Activated effector memory CD4-positive, alpha-beta T cell treated with anti-CD3 and anti-CD28 coated beads, Interleukin-2, amount 50 U/mL, for 16 hours (primary cell): ENCODE data around the gene TXNRD2.

Experiments
- DNase-seq: peaks from one replicate; pipeline ENCODE4 v3.0.0-alpha.2; 2020

The TXNRD2 gene

DNA sequence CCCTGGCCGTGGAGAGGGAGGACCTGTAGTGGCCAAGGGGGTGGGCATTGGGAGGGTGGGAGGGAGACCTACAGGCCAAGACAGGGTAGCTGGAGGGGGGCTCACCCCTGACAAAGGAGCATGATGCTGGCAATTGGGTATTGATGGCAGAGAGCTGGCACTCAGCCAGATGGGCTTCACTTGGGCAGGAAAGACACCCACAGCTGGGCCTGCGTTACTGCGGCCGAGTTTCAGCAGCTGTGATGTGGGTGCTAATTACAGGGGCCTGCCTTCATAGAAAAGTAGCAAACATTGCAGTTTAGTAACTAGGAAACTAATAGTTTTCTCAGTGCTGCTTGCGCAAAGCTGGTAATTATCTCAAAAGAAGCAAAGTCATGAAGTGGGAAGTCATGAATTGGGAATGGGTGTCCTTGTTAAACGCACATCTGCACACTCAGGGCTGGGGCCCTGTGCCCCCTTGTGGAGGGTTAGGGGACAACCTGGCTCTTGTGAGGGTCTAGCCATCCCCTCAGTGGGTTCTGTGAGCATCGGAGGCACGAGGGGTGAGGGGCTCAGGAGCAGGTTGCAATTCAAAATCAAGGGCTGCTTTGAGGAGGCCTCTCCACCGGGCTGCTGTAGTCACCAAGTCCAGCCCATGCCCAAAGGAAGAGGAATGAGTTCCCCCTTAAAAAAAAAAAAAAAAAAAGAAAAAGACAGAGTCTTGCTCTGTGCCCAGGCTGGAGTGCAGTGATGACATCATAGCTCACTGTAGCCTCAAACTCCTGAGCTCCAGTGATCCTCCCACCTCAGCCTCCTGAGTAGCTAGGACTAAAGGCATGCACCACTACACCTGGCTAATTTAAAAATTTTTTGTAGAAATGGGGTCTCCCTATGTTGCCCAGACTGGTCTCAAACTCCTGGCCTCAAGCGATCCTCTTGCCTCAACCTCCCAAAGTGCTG lies 24.4 kb upstream of the TXNRD2 start:
- DNase-seq, result no peak

DNA sequence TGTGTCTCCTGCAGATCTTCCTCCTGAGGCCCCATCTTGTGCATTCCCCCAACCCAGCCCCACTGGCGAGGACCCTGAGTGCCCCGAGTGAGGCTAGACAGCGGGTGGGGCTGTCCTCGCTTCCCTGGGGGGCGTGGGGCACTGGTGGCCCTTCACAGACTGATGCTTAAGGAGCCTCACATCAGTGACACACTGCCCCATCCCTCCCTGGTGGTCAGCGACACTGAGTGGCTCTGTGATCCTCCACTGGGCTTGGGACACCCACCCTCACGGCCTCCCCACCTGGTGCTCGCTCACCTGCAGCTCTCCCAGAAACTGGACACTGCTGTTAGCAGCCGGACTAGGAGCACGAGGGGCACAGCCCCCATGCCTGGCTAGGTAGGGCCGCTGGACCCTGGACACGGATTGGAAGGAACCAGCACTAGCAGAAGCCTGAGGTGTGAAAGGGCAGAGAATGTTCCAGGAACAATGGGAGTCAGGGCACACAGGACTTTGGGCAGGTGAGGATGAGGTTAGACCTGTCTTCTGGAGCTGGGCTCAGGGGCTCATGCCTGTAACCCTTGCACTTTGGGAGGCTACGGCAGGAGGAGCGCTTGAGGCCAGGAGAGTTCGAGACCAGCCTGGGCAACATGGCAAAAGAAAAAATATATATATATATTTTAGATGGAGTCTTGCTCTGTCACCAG lies 23.2 kb upstream of the TXNRD2 start:
- DNase-seq, result no peak

DNA sequence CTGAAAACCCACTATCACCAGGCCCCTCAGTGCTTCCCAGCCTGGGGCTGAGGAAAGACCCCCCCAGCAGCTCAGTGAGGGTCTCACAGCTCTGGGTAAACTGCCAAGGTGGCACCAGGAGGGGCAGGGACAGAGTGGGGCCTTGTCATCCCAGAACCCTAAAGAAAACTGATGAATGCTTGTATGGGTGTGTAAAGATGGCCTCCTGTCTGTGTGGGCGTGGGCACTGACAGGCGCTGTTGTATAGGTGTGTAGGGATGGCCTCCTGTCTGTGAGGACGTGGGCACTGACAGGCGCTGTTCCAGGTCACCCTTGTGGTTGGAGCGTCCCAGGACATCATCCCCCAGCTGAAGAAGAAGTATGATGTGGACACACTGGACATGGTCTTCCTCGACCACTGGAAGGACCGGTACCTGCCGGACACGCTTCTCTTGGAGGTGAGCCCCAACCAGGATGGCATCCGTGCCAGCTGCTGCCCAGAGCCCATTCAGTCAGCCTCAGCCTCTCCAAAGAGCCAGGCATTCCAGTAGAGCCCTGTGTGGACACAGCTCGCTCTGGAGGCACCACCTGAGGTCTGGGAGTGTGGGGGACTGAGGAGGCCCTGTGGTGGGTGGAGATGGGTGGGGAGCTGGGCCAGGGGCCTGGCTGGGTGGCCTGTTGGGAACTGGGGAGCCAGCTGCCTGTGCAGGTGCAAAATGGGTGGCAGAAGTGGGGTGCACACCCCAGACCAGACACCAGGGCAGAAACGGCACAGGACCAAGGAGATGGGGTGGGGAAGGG lies 22.4 kb upstream of the TXNRD2 start:
- DNase-seq, result no peak

DNA sequence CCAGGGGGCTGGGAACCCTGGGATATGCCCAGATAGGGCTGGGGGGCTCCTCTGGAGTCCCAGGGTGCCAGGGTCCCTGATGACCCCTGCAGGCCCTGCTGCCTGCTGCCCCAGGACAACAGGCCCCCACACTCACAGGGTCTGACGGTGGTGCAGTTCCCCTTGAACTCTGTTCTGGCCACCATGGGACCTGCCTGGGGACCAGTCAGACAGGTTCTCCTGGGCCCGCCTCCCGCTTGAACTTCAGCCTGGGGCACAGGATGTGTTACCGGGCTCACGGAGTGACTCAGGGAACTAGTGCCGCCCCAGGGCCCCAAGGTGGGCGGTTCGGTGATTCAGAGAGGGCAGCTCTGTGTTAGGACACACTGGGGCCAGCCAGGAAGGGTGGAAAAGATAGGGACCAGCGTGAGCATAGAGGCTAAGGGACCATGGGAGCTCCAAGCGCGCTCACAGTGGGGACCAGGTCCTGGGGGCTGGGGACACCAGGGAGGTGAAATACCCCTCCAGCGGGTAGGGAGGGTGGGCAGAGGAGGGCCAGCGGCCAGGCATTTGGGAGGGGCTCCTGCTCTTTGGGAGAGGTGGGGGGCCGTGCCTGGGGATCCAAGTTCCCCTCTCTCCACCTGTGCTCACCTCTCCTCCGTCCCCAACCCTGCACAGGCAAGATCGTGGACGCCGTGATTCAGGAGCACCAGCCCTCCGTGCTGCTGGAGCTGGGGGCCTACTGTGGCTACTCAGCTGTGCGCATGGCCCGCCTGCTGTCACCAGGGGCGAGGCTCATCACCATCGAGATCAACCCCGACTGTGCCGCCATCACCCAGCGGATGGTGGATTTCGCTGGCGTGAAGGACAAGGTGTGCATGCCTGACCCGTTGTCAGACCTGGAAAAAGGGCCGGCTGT lies 21.5 kb upstream of the TXNRD2 start:
- no peak for DNase-seq

DNA sequence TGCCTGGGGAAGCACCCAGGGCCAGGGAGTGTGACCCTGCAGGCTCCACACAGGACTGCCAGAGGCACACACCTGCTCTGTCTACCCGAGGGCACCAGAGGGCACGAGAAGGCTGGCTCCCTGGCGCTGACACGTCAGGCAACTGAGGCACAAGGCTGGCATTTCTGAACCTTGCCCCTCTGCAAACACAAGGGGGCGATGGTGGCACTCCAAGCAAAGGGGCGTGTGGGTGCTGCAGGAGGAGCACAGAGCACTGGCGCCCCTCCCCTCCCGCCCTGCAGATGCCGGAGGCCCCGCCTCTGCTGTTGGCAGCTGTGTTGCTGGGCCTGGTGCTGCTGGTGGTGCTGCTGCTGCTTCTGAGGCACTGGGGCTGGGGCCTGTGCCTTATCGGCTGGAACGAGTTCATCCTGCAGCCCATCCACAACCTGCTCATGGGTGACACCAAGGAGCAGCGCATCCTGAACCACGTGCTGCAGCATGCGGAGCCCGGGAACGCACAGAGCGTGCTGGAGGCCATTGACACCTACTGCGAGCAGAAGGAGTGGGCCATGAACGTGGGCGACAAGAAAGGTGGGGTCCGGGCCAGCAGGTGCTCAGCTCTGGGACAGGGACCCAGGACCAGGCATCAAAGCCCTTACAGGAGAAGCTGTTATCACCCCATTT lies 20.8 kb upstream of the TXNRD2 start:
- peak; percentile 78 for DNase-seq

DNA sequence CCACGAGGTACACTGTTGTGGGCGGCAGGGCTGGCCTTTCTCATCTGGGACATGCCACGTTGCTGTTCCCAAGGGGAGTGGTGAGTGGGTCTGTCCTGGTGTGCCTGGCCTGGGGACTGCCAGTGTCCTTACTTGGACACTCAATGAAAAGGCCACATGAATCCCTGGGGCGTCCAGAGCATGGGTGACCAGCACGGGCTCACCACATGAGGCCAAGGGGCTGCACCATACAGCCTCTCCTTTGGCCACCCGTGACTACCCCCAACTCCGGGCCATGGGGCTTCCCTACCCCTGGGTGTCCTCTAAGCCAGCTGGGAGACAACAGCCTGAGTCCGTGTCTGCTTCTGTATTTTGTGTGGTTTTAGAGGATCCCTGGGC lies 20.2 kb upstream of the TXNRD2 start:
- no peak for DNase-seq

DNA sequence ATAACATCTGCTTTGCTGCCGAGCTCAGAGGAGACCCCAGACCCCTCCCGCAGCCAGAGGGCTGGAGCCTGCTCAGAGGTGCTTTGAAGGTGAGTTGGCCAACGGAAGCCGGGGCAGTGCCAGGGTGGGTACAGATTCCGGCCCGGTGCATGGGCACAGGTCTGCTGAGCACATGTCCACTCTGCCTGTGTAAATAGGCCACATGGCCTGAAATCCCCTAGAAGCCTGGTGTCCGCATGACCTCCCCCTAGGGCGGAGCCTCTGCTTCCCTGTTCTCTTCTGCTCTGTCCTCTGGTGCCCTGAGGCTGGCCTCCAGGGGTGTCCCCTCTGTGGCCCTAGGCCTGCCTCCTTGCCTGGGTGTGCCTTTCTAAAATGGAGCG lies 19.6 kb upstream of the TXNRD2 start:
- DNase-seq, result no peak

DNA sequence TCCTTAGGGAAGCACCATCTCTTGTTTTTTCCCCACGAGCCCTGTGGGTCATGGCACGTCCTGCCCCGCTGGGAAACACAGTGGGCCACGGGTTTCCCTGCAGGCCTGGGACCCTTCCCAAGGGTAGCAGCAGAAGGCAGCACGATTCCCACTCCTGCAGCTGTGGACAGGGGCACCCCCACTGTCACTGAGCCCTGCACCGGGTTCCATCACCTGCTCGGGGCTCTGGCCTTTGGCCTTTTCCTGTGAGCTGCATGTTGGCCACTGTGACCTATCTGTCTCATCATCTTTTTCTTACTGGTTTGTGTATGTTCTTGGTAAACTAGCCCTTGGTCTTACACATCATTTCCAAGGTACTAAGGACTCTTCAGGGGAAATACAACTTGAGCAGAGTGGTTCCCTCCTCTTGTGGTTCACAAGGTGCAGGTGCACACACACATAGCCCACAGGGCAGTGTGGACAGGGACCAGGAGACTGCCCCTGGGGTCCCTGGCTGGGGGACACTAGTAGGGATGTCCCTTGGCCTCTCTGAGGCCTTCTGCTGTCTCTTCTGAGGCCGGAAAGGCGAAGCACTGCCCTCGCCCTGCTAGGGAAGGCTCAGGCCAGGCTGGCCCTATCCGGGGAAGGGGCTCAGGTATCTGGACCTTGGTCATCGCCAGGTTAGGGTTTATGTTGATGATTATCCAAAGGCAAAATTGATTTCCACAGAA lies 19.0 kb upstream of the TXNRD2 start:
- no peak for DNase-seq

DNA sequence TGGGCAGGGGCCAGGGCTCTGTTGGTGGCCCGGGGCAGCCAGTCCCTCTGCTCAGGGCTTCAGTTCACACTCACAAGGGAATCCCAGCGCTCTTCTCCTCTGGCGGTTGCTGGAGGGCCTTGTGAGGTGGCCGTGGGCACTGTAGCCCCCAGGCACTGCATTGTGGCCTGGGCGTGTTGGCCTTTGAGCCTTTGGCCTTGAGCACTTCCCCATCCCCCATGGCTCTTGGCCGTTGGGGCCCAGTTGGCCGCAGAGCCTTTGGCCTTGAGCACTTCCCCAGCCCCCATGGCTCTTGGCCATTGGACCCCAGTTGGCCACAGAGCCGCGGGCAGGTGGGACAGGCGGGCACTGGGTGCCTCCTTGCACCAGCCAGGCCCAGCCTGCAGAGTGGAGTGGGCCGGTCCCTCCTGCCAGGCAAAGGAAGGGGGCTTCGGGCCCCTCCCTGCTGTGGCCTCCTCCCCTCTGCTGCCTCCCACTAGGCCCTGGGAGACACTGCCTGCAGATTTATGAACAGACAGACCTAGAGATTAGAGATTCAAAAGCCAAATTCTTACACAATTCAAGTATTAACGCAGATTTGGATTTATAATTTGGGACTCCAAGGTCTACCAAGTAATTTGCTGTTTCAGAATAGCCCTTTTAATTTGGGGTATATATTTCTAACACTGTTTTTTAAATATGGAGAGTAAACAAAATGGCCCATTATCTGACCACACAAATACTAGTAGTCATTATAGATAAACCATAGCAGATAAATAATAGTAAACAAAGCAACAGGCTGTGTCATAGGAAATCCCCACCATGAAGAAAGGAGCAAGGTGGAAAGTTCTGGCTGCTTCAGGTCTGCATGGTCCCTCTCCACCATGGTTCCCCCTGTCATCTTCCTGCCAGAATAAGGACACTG lies 18.2 kb upstream of the TXNRD2 start:
- DNase-seq, result no peak

DNA sequence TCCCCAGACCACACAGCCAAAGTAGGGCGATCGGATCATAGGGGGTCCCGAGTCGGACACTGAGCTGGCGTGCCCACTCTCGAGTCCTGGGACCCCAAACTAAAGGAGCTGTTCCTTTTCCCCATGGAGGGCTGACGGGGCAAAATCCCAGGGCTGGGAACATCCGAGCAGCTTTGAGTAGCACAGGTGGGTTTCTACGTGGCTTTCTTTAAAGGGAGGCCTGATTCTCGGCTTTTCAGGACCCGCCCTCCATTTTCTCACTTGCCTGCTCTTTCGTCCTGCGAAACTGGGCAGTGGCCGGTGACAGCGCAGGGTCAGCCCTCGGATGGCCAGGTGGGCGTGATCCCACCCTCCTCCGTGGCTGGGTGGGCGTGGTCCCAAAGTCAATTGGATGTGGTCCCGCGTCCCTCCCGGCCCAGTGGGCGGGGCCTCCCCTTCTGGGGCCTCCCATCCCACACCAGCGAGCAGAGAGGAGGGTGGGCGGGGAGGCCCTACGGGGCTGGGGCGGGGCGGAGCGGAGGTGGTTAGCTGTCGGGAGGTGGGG lies 17.5 kb upstream of the TXNRD2 start:
- no peak for DNase-seq

DNA sequence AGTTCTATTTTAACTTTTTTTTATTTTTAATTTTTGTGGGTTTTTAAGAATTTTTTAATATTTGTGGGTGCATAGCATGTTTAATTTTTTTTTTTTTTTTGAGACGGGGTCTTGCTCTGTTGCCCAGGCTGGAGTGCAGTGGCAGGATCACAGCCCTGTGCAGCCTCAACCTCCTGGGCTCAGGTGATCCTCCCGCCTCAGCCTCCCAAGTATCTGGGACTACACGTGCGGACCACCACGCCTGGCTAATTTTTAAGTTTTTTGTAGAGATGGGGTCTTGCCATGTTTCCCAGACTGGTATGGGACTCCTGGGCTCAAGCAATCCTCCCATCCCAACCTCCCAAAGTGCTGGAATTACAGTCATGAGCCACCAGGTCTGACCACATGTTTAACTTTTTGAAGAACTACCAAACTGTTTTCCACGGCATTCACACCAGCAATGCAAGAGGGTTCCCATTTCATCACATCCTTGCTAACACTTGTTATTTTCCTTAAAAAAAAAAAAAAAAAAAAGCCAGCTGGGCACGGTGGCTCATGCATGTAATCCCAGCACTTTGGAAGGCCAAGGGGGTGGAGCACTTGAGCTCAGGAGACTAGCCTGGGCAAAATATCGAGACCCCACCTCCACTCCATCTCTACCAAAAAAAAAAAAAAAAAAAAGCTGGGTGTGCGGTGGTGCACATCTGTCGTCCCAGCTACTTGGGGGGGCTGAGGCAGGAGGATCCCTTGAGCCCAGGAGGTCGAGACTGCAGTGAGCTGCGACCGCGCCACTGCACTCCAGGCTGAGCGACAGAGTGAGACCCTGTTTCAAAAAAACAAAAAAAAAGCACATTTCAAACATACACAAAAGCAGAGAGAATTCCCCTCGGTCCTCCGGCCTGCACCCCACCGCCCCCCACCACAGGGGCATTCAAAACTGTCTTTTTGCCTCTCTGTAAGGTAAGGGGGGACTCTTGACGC lies 16.7 kb upstream of the TXNRD2 start:
- no peak for DNase-seq

DNA sequence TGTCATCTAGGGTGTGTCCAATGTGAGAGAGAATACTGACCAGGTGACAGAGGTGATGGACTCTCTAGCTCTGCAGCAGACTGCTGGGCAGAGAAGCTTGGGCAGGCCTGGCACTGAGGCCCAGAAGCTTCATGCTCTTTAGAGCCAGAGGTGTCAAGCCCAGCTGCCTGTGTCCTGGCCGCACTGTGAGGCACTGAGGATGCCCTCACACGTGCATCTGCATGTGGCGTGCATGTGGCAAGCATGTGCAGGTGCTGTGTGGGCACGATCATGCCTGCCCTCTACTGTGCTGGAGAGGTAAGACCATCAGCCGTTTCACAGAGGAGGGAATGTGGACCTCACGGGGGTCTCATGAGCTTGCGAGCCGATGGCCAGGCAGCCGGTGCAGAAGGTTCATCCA lies 15.8 kb upstream of the TXNRD2 start:
- DNase-seq, result no peak

DNA sequence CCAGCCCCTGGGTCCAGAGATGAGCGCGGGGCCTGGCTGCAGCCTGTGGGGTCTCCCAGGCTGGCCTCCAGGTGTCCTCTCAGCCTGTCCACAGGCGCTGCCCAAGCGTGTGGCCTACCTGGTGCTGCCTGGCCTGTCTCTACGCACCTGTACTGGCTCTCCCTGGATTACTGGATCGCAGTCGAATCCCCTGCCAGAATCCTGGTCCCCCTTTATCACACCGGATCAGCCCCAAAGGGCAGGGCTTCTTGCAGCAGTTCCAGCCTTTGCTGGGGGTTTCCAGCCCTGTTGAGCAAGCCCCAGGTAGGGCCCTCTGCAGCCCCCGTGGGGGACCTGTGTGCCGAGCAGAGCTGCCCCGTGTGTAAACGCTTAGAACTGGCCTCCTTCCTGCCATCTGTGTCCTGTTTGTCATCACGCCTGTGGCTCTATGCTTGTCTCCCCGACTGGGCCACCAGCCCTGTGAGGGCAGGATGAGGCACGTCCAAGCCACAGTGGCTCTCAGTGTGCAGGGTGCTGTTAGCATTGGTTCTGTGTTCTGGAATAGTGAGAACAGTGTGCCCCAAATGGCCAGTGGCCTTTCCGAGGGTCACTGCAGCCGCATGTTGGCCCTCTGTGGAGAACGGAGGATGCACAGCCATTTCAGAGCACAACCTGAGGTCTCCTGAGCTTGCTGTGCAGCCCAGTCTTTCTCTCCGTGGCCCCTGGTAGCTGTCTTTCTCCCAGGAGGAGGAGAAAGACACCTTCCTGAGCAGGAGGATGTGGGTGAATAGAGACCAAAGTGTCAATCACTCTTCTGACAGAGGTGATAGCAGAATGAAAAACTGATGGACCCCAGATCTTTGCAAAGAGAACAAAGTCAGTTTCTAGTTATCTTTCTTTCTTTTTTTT lies 13.9 kb upstream of the TXNRD2 start:
- no peak for DNase-seq

DNA sequence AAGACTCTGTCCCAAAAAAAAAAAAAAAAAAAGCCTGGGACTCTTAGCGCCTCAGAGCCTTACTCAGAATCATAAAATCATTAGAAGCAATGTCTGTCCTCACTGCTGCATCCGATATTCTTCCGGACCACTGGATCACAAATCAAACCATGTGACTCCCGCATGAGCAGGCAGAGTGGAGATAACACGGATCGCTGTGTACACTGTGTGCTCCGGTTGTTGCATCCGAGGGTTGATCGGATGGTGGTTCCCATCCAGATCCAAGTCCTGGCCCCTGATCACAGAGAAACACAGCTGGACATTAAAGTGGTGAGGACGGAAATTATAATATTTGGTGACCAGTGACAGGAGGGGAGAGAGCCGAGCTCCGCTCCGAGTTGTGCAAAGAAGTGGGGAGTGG lies 9.7 kb upstream of the TXNRD2 start:
- DNase-seq, result no peak

DNA sequence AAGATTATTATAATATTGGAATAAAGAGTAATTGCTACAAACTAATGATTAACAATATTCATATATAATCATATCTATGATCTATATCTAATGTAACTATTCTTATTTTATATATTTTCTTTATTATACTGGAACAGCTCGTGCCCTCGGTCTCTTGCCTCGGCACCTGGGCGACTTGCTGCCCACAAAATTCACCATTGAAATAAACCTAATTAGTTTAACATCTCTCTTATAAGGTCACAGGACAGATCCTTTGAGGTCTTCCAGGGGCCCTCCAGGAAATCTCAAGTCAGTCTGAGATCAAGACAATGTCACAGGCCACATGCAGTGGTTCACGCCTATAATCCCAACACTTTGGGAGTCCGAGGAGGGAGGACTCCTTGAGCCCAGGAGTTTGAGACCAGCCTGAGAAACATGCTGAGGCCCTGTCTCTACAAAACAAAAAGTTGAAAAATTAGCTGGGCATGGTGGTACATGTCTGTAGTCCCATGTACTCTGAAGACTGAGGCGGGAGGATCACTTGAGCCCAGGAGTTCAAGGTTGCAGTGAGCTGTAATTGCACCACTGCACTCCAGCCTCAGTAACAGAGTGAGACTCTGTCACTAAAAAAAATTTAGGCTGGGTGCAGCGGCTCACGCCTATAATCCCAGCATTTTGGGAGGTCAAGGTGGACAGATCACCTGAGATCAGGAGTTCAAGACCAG lies 6.6 kb upstream of the TXNRD2 start:
- no peak for DNase-seq

DNA sequence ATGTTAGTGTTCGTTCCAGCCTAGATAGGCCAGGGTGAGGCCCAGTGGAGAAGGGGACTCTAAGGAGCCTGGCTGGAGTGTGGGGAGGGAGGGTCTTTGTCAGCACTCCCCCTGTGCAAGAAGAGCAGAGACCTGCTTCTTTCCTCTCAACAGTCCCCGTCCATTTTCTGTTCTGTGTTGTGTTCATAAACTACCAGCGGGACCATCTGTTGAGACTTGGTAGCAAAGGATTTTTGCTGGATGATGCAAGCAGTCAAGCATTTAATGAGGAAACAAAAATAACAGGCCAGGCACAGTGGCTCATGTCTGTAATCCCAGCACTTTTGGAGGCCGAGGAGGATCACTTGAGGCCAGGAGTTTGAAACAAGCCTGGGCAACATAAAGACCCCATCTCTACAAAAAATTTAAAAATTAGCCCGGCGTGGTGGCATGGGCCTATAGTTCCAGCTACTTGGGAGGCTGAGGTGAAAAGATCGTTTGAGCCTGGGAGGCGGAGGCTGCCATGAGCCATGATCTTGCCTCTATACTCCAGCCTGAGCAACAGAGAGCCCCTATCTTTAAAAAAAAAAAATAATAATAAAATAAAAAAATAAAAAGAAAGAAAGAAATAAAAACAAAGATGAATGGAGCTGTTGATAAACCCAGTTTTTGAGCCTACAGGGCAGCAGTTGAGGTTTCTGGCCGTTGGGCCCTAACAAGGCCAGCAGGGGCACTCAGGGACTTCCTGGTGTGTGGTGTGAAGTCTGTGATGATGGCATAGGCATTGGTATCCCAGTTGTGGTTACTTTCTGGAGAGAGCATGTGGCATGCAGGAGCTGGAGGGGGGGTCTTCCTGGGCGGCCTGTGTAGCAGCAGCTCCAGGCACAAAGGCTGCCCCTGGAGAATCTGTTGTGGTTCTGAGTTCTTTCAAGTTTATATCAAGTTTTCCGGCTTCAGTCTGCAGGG lies 1.7 kb upstream of the TXNRD2 start:
- DNase-seq, result no peak
